NCI-H2227 treated with DMSO at 0.1 percent for 48 hours (cell line): ENCODE measurements around the gene SMIM14.
"Not testable (repeated sequence)": the region's sequence is repeated elsewhere in the genome, so short reads cannot be mapped to it uniquely, and the experiment has no call there.

Experiments used
- DNase-seq: peaks from one replicate; lab custom pipeline; 2025; lab: John Stamatoyannopoulos, UW

Gene SMIM14

DNA sequence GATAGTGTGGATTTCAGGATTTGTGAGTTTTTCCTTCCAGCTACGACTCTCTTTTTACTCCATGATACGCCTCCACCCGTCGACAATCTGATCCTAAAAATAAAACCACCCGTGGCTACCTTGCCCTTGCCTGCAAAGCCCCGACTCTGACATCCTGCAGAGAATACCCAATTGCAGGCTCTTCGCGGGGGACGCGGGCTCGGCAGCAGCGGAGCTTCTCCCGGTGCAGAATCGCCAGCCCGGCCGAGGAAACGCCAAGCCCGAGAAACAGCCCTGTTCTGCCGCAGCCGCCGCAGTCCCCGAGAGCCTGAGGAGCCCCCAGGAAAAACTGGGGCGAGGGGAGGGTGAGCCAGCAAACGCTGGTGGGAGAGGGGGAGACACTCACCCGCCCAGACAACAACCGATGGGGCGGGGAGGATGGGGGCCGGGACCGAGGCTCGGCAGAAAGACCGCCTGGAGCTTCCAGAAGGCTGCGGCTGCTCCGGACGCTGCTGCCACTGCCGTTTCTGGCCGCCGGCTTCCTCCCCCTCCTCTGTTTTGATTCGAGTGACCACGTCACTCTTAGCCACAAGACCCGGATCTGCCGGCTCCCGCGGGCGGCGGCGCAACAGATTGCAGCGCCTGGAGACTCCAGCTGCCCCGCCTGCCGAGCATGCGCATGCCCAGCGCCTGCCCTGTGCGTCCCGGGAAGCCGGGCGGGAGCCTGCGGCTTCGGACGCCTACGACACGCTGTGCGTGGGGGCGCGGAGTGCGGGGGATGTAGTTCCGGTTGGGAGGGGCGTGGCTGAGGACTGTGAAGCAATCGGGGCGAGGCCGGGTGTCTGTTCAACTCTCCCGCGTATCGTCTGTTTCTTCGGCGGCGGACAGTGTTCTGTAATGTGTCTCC lies at the start of gene SMIM14:
Gene SMIM14, minus strand, starts transcription at position 512 of the 886 bp plus-strand sequence. CDS start 33,720 bp downstream, outside the sequence.
- peak; percentile 88 for DNase-seq

GRCh38 chr4:39687014-39687413 lies 48.3 kb upstream of the SMIM14 start:
- no peak for DNase-seq

DNA sequence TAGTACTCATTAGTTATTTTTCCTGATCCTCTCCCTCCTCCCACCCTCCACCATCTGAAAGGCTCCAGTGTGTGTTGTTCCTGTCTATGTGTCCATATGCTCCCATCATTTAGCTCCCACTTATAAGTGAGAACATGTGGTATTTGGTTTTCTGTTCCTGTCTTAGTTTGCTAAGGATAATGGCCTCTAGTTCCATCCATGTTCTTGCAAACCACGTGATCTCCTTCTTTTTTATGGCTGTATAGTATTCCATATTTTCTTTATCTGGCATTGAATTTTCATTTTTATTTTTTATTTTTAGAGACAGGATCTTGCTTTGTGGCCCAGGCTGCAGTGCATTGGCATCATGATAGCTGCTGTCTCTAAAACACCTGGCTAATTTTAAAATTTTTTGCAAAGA lies 47.3 kb upstream of the SMIM14 start:
- DNase-seq, result no peak

DNA sequence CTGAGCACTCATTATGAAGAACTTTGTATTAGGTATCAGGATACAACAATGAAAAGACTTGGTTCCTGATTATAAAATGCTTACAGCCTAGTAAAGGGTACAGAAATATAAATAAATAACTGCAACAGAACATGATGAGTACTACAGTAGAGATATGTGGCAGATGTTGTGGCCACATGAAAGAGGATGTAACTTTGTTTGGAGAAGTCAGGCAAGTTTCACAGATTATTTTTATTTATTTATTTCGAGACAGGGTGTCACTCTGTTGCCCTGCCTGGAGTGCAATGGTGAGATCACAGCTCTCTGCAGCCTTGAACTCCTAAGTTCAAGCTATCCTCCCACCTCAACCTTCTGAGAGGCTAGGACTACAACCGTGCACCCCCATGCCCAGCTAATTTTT lies 43.5 kb upstream of the SMIM14 start:
- DNase-seq, result no peak

DNA sequence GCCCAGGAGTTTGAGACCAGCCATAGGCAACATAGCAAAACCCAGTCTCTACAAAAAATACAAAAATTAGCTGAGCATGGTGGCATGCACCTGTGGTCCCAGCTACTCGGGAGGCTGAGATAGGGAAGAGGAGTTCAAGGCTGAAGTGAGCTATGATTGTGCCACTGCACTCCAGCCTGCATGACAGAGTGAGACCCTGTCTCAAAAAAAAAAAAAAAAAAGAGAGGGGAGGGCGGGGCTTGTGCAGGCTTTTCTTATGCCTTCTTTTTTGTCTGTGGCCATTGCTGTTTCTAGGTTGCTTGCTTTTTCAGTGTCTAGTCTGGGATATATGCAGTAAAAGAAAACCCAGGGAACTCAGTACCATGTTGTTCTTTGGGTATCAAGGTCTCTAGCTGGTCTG lies 42.3 kb upstream of the SMIM14 start:
- not testable (repeated sequence) for DNase-seq

DNA sequence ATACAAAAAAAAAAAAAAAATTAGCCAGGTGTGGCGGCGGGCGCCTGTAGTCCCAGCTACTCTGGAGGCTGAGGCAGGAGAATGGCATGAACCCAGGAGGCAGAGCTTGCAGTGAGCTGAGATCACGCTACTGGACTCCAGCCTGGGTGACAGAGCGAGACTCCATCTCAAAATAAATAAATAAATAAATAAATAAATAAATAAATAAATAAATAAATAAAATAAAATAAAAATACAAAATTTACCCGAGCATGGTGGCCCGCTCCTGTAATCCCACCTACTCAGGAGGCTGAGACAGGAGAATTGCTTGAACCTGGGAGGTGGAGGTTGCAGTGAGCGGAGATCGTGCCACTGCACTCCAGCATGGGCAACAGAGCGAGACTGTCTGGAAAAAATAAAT lies 37.0 kb upstream of the SMIM14 start:
- DNase-seq, result not testable (repeated sequence)

DNA sequence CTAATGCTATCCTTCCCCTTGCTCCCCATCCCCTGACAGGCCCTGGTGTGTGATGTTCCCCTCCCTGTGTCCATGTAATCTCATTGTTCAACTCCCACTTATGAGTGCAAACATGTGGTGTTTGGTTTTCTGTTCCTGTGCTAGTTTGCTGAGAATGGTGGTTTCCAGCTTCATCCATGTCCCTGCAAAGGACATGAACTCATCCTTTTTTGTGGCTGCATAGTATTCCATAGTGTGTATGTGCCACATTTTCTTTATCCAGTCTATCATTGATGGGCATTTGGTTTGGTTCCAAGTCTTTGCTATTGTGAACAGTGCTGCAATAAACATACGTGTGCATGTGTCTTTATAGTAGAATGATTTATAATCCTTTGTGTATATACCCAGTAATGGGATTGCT lies 31.6 kb upstream of the SMIM14 start:
- not testable (repeated sequence) for DNase-seq

DNA sequence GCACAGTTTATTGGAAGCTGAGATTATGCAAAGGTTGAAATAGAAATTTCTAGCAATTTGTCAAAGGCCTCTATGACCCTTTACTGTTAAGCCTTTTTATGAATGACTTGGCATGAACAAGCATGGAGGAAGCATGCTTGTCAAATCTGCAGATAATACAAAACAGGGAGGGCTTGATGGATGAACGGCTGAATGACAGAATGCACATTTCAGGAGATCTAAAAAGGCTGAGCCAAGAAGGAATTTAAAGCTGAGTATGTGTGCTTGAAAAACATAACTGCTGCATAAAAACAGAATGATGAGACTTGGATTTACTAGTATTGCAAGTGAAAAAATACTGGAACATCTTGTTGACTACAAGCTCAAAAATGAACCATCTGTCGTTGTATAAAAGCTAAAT lies 30.2 kb upstream of the SMIM14 start:
- no peak for DNase-seq

GRCh38 chr4:39667706-39668105 lies 29.0 kb upstream of the SMIM14 start:
- no peak for DNase-seq

DNA sequence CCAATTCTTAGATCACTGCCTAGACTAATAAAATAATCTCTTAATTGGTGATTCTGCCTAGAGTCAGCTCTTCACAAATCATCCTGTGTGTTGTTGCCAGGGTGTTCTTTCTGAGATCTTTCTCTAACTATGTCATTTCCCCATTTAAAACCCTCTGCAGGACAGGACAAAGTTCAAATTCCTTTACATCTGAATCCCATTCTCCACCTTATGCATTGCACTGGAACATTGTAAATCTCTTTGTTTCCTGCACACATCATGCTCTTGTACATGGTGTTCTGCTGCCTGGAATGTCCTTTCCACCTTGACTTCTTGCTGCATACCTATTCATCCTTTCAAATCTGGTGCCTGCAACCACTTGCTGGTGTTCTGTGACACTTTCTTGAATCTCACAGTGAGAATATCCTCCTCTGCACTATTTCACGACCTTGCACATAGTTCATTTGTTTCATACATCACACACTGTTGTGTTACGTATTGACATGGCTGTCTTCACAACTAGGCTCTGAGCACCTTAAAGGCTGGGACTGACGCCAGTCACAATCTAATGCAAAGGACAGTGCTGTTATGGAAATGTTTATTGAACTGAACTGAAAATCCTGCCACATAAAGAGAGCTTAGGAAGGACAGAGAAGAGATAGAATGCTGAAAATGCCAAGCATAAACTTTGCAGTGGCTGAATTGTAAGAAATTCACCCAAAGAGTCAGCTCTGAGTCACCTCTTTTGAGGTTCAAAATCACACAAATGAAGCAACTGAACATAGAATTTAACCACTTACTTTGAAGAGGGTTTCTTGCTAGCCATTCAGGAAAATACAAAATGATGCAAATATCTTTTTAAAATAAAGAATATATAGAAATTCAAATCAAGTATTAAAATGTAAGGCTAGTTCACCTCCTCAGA lies 26.4 kb upstream of the SMIM14 start:
- no peak for DNase-seq

DNA sequence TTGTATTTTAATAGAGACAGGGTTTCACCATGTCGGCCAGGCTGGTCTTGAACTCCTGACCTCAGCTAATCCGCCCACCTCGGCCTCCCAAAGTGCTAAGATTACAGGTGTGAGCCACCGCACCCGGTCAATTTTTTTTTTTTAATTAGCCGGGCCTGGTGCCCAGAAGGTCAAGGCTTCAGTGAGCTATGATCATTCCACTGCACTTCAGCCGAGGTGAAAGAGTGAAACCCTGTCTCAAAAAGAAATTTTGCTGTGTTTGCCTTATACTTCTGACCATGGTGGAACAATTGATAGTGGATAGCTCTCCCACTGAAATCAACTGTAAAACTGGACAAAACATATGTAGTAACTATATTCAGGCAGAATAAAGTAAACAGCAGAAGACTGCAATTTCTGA lies 24.0 kb upstream of the SMIM14 start:
- no peak for DNase-seq

DNA sequence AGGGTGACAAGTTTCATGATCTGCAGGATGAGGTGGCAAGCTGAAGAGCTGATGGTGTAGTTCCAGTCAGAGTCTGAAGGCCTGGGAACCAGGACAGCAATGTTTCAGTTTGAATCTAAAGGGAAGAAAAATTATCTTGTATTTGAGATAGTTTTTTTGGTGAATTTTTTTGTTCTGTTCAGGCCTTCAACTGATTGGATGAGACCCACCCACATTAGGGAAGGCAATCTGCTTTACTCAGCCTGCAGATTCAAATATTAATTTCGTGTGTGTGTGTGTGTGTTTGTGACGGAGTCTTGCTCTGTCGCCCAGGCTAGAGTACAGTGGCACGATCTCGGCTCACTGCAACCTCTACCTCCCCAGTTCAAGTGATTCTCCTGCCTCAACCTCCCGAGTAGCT lies 22.1 kb upstream of the SMIM14 start:
- DNase-seq, result no peak

- no peak for DNase-seq
These were observed 21.4 kb upstream of the SMIM14 start for GRCh38 chr4:39660045-39660444.

DNA sequence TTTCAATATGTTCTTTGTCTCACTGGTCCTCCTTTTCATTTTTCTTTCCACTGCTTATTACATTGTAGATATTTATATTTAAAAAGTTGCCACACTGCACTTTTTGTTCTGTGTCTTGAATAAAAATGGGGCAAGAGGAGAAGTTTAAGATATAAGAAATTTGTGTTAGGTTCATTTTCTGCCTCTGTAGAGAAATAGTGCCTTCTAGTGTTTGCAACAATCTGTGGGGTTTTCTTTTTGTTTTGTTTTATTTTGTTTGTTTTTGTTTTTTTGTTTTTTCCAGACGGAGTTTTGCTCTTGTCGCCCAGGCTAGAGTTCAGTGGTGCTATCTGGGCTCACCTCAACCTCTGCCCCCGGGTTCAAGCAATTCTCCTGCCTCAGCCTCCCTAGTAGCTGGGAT lies 20.1 kb upstream of the SMIM14 start:
- no peak for DNase-seq

GRCh38 chr4:39657465-39657864 lies 18.8 kb upstream of the SMIM14 start:
- no peak for DNase-seq

DNA sequence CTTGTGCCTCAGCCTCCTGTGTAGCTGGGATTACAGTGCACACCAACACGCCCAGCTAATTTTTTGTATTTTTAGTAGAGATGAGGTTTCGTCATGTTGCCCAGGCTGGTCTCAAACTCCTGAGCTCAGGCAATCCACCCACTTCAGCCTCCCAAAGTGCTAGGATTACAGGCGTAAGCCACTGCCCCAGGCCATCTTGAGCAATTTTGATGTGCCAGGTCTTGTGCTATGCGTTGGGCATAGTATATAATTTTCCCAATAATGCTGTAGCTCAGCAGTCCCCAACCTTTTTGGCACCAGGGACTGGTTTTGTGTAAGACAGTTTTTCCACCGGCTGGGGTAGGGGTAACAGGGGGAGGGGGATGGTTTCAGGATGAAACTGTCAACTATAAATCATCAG lies 18.0 kb upstream of the SMIM14 start:
- DNase-seq, result not testable (repeated sequence)

DNA sequence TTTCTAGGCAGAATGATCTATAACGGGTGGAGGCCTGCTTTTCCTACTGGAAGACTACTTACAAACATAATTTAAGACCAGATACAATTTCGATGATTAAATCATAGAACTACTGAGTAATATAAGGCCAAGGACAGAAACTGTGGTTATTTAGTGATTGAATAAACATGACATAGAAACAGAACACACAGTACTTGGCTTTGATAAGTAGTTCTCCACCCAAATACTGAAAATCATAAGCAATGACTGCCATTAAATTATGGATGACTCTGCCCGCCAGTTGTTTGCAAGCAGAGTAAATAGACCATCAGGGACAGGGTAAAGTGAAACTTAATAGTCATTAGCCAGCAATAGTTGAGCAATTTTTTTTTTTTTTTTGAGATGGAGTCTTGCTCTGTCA lies 17.2 kb upstream of the SMIM14 start:
- DNase-seq, result no peak

DNA sequence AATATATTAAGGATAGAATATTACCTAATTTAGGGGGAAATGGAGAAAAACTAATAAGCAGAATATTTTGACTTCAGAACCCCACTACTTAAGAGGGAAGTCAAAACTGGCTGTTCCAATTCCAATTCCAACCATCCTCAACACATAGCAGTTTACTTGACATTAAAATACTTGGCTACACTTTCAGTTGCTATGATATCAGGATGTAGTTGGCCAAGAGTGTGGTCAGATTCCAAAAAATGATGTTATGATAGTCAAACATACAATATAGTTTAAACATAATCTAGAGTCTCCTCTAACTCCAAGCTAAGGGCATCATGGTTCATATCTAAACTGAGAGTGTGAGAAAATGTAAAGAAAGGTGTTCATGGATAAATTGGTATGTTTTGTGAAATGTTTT lies 16.5 kb upstream of the SMIM14 start:
- DNase-seq, result no peak

DNA sequence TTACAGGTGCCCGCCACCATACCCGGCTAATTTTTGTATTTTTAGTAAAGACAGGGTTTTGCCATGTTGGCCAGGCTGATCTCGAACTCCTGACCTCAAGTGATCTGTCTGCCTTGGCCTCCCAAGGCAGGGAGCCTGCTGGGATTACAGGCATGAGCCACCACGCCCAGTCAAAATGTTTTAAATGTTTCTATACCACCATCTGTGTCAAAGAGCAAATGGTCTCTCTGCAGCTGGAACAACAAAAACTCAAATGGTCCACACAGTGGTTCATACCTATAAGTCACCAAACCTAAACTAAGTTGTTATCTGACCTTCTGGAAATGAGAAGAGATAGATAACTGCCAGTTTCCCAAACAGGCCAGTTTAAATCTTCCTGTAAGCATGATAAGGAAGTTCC lies 12.9 kb upstream of the SMIM14 start:
- DNase-seq, result not testable (repeated sequence)

- no peak for DNase-seq
These were observed 11.1 kb upstream of the SMIM14 start for GRCh38 chr4:39649639-39650265.

DNA sequence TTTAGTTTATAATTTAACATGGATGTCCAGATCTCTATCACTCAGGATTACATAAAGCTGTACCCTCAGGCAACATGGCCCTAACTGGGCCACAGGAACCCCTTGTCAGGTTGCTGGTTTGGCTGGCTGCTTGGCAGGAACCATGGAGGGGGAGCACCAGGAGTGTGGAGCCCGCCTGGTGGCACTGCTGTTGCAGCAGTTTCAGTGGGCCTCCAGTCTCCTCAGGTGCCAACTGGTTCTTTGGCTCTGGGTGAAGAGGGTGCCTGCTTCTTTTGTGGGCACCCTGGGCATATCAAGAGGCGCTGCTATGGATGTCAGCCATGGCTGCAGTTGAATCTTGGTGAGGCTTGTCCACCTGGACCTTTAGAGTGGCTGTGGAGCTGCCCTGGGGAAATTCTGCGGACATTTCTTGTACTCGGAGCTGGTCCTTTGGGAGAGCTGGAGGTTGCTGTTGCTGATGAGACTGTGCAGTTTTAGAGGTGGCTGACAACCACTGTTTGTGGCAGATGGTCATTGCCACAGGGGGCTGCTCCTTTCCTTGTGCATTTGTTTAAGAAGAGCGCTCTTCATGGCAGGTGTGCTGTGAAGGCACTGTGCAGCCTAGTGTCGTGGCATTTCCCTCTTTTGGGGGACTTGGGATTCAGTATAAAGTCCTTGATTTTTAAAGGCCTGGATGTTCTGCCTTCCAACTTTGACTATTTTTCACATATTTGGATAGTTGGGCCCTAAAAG lies 10.3 kb upstream of the SMIM14 start:
- no peak for DNase-seq

GRCh38 chr4:39648213-39648612 lies 9.5 kb upstream of the SMIM14 start:
- DNase-seq, result no peak
